HCEC 1CT (cell line): ENCODE measurements around the gene ADAMTS4.

Experiments used
- DNase-seq: peaks from one replicate; pipeline ENCODE4 v3.0.0-alpha.2; 2017

ADAMTS4 gene

DNA sequence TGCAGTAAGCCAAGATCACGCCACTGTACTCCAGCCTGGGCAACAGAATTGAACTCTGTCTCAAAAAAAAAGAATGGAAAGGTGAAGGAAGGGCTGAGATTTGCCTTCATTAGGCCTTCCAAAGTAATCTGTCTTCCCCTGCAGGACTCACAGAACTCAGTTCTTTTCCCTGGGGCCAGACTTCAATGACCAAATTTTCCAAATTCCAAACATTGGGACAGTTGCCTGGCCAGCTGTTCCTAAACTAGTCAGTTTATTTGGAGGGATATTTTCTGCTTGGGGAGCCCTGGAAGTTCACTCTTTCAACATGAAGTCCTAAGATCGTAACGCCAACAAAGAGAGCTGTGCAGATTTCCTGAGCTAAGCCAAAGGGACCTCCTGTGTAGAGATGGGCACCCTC, 61.0 kb downstream of the ADAMTS4 start:
- DNase-seq: no peak
